CD4-positive, alpha-beta T cell treated with Interferon gamma for 1 hour (primary cell): ENCODE data around the gene BMP7.

Experiments used
- DNase-seq: peaks from one replicate; pipeline ENCODE4 v3.0.0-alpha.2; 2020

Gene BMP7

DNA sequence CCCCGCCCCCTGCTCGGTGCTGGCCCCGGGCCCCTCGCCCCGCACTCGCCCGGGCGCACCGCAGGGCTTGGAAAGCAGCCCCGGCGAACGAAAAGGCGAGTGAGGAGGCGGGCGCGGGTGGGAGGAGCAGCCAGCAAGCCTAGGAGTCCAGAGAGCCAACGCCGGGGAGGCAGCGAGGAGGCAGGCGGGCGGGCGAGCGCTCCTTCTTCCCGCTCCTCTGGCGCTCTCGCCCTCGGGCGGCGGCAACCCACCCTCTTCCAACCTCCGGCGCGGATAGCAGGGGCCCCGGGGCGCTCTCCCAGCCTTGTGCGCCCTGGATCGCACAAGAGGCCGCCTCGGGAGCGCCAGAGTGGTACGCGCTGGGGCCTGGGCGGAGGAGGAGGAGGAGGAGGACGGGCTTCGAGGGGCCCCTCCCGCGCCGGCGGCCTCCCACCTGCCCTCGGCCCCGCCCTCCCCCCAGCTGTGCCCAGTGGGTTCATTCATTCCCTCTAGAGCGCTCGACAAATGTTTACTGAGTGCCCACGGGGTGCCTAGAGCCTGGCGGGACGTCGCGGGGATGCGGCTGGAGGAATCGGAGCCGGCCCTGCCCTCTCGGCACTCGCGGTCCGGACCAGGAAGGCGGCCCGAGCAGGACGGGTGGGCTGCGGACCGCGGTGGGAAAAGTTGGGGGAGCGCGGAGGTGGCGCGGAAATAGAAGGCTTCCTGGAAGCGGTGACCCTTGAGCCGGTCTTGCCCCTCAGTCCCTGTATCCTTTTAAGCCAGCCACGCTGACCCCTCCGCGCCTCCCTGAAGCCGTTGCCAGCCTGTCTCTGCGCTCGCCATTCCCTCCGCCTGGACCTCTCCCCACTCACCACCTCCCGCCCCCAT, at the start of gene BMP7:
BMP7 (minus strand) TSS at position 351 of the 867 bp plus-strand sequence. CDS start 519 bp downstream, outside the sequence.
- DNase-seq: no peak

DNA sequence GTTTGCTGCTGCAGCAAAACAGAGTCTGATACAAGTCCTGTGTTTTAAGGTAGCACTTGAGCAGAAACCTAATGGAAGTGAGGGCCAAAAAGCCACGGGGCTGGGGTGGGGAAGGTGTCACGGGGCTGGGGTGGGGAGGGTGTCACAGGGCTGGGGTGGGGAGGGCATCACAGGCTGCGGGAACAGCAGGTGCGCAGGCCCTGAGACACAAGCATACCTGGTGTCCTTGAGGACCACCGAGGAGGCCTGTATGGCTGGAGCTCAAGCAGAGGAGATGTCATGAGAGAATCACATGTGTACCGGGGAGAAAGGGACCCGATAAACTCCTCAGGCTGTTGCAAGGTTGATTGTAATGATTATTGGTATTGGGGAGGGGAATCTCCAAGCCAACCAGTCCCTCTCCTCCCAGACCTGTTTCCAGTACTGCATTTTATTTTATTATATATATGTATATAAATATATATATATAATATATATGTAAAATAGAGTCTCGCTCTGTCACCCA, 49.6 kb upstream of the BMP7 start:
- DNase-seq: no peak

DNA sequence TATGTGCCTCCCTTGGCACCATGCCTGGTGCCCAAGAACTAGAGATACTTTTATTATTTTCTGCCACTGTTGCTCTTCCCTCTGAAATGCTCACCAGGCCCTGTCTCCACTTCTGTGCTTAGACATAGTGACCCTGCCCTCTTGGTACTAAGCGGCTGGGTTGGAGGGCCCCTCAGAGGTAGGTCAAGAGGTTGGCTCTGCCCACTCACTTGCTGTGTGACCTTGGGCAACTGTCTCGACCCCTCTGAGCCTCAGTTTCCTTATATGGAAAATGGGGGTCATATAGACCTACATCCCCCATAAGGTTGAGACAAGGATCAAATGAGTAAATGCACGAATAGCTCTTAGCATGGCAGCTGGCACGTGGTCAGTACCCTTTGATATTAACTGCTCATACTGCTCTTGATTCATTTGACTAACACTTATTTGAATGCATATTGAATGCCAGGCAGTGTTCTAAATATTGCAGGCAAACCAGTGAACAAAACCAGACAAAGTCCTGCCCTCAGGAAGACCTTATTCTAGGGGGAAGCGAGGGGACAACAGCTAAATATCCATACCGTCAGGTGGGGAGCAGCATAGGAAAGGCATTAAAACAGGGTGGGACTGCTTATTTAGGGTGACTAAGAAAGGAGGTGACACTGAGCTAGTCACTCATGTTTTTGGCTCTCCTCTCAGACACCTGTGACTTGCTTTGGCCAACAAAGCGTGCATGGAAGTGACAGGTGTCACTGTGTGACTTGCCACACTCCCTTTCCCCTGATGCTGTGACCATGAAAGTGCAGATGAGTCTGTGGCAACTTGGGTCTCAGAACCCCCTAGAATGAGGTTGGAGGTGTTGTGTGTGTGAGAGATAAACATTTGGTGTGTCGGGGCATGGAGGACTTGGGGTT, 48.9 kb upstream of the BMP7 start:
- DNase-seq: no peak

DNA sequence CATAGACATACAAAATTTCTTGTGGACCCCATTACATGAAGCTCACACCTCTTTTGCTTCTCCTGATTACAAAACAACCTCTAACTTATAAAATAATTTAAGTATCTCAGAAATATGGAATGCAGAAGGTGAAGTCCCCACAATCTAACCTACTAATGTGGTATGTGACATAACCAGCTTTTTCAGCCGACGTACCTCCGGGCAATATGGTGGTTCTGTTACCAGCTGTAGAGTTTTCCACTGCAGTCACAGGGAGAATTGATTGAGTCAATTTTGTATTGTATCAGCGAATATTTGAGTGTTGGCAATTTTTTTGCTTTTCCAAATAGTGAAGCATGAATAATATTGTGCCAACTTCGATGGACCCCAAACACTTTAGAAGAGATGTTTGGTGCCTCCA, 47.5 kb upstream of the BMP7 start:
- DNase-seq: no peak

DNA sequence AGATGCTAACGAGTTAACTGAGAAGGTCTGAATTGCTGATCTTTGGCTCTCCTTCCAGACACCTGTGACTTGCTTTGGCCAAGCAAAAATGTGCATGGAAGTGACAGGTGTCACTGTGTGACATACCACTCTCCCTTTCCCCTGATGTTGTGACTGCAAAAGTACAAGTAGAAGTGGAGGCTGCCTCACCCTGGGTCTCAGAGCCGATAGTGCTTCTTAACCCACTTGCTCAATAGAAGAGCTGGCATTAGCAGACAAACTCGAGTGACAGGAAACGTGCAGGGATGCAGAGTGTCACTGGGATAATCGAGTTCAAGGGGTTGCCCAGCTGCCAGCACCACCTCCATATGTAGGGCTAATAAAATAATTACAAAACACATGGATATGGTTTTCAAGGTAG, 46.8 kb upstream of the BMP7 start:
- no peak for DNase-seq

DNA sequence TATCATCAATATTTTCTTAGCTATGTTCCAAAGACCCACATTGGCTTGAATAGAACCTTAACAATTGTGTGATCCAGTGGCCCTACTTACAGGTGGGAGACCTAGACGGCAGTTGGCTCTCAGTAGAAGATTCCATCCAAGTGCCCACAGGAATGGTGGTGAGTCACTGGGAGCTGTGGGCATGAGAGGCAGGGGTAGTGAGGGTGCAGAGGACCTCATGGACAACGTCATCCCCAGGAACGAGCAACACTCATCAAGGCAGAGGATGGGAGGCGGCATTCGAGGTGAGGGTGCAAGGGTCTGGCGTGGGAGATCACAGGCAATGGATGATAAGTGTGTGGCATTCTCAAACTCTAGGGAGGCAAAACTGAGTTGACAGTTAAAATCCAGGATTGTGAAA, 45.7 kb upstream of the BMP7 start:
- no peak for DNase-seq

DNA sequence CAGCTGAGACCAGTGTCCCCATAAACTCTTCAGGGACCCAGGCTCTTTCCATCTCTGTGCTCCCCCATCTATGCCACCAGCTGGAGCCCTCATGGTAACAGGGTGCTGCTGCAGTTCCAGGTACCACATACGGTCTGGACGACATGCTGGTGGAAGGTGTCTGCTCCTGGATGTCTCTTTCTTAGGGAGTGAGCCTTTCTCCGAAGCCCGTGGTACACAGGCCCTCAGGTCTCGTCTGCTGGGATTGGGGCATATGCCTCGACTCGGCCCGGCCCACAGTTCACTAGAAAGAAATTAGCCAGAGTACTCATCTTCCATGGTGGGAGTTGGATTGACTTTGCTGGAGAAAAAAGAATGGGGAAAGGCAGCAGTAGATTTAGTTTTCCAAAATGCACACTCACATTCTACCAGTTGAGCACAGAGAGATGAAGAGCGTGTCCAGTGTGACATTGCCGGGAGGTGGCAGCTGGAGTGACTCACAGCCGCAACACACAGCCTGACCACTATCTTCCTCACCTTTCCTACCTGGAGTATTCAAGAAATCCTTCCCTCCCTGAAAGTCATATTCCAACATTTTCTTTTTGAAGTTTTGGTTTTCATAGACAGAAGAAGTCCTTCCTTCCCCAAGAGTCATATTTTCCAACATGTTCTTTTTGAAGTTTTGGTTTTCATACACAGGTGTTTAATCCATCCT, 44.5 kb upstream of the BMP7 start:
- DNase-seq: no peak

DNA sequence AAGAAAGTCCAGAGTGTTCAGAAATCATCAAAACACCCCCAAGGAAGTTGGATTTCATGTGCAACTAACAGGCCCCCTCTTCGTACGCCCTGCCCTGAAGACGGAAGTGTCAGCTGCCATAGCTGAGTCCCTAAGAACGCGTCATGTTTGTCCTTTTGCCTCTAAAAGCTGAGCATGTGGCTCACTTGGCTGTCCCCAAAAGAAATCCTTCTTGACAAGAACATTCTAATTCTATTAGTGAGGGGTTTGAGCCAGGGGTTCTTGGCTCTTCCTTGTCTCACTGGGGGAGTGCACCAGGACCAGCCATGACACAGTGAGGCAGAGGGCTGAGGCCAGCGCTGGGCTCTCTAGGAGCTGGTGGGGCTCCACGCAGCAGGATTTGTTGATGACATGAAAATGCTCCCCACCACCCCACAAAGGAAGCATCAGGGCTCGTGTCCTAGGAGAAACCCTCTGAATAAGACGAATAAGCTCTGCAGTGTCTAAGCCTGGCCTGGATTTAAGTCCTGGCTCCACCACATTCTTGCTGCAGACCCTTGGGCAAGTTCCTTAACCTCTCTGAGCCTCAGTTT, 43.2 kb upstream of the BMP7 start:
- DNase-seq: no peak

DNA sequence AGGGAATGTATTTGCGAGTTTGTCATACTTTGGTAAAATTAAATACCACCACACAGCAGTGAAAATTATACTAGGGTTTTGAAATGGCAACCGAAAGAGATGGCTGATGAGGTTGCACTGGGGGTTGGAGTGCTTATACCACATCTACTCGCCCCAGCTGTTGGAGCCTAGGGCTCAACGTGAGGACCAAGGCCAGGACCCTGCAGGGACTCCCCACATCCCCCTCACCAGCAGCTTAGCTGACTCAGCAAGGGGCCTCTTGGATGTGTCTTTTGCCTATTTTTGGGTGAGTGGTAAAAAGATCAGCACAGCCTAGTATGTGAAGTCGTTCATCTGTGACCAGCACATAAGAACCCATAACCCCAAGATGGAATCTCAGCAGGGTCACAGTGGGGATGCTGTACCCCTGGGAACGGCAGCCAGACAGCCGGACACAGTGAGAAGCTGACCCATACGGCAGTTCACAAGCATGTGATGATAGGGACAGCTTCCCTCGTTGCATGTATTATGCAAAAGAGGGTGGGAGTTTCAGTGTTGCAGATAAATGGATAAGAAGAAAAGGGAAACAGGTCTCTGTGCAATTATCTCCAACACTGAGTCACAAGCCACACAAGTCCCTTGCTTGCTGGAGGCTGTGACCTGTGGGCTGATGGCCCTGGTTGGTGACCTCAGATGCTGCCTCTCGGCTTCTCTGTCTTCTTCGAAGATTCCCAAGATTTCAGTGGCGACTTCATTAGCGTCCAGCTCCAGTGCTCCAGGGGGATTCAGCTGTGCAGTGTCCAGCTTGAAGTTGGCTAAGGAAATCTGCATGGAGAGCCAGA, 42.2 kb upstream of the BMP7 start:
- DNase-seq: no peak

DNA sequence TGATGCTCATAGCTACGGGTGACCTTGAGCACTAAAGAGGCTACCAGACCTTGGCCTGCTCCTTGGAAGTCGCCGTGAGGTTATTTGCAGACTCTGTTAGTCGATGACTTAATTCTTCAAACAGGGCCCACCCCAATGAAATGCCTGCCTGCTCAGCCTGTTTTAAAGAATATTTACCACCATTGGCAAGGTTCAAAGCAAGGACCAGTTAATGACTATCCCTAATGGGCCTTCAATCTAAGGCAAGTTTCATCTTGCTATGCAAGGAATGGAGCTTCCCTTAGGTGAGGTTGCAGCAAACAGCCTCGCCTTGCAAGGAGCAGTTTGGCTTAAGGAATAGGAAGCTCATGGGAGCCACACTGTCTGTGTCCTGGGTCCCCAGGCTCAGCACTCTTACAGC, 40.3 kb upstream of the BMP7 start:
- DNase-seq: no peak

DNA sequence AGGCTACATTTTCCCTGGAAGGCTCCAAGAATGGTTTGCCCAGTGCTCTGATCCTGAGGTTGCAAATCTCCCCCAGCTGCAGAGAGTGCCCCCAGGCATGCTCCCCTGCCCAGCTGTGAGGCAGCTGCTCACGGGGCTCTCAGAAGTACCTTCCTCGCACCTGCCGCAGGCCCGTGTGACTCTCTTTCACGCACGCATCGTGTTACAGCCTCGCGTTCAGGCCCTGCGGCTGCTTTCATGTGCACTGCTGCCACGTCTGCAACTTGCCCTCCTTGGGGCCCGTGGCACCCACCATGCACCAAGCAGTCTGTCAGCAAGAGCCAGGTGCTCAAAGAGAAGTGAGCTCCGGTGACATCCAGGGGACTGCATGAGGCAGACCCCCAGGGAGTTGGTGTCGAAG, 34.6 kb upstream of the BMP7 start:
- DNase-seq: no peak

DNA sequence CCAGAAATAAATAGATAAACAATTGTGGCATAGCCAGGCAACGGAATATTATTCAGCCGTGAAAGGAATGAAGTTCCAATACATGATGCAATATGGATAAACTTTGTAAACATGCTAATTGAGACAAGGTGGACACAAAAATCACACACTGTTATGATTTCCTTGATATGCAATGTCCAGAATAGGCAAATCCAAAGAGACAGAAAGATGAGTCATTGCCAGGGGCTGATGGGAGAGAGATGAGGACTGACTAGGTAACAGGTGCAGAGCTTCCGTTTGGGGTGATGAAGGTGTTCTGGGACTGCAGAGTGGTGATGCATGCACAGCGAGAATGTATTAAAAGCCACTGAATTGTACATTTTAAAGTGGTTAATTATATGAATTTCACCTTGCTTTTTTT, 32.0 kb upstream of the BMP7 start:
- no peak for DNase-seq

DNA sequence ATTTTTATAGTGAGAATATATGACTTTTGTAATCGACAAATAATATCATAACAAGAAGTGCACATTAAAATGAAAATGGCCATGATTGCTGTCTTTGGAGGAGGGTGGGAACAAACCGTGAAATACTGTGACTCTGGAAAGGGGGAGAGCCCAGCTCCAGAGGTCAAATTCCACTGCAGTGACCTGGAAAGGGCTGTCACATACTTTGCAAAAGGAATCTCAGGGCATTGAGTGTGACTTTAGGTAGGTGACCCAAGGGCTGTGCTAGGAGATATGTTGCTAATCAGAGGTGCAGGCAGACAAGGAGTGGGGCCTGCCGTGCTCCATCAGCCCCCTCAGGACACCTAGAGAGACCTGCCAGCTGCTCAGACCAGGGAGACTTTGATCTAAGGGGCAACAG, 28.1 kb upstream of the BMP7 start:
- DNase-seq: no peak

DNA sequence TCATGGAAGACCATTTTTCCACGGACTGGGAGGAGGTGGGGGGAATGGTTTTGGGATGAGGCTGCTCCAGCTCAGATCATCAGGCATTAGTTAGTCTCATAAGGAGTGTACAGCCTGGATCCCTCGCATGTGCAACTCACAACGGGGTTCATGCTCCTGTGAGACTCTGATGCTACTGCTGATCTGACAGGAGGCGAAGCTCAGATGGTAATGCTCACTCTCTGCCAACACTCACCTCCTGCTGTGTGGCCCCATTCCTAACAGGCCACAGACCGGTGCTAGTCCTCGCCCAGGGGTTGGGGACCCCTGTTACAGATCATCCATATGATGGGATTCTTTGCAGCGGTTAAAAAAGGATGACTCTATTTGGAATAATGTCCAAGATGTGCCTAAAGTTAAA, 27.6 kb upstream of the BMP7 start:
- no peak for DNase-seq

DNA sequence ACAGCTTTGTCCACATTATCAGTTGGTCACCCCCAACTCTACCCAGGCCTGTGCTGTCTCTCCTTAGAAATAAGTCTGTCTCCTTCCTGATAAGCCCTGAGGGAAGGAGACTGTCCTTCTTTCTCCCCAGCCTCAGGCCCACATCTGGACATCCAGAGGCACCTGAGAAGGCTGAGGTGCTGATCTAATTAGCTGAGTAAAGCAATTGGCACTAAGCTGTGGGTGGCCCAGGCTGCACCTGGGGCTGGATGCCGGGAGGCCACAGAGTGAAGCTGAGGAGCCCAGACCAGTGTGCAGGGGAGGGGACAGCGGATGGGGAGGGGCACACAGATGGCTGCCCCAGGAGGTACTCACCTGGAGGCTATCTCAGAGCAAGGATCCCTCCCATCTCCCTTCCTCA, 26.2 kb upstream of the BMP7 start:
- no peak for DNase-seq

DNA sequence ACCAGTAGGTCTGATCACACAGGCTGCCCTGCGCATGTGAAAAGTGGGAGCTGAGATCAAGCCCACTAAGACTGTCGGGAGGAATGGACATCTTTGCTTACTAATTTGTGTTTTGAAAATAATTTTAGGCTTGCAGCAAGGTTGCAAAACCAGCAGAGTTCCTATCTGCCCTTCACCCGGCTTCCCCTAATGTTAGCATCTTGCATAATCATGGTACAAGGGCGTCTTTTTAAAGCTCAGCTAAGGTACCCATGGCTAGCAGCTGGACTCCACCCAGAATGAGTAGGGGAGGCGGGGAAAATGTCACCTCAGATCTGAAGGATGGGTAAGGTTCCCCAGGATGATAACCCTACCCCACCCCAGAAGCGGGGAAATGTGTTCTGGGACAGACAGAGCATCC, 25.3 kb upstream of the BMP7 start:
- DNase-seq: no peak

DNA sequence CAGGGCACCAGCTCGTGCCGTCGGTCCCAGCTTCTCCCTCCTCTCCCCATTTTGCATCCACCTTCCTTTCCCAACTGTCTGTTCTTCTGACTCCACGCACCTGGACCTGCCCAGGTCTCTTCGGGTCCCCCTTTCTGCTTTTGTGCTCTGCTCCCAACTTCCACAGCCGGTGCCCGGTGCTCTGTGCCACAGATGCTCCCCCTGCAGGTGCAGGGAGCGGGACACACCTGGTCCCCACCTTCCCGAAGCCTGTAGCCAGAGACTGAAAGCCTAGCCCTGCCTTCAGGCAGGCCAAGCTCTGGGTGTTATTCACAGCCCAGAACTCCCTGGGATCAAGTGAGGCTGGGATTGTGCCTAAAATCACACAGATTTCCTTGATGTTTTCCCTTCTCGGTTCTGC, 24.6 kb upstream of the BMP7 start:
- DNase-seq: no peak

DNA sequence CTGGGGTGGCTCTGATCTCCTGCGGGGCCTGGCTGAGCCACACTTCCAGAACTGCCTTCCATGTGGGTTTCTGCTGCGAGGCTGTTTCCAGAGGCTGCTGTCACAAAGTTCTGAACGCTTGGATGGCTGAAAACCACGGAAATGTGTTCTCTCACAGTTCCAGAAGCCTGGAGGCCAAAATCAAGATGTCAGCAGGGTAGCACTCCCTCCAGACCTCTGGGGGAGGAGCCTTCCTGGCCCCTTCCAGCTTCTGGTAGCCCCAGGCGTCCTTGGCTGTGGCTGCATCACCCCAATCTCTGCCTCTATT, 23.7 kb upstream of the BMP7 start:
- no peak for DNase-seq

DNA sequence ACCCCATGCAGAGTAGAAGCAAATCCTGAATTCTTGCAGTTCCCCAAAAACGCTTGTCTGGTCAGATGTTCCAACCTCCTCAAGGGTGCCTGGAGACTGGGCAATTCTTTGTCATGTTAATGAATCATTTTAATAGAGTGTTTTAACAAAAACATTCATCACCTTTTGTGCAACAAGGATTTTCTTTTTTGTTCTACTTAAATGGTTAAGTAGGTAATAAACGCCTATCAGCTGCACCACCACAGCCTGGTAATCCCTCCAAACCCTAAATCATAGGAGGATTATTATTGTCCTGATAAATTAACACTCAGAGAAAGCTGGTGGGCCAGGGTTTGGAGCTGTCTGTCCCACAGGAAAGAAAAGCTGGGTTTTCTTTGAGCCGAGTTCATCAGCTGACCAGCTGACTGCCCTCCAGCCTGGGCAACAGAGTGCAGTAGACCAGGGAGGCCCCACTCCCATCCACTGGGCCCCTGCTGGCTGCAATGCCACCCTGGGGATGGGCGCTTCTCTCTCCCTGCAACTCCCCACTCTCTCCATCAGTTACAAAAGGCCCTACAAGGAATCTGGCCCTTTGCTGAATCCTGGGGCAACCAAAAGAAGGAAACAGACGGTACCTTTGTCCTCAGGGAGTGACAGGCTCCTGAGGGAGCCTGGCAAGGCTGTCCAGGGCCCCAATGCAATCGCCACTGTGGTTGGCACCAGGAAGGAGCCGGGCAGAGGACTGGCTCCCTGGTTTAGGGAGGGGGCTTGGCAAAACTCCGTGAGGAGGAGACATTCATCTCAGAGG, 23.1 kb upstream of the BMP7 start:
- DNase-seq: no peak

DNA sequence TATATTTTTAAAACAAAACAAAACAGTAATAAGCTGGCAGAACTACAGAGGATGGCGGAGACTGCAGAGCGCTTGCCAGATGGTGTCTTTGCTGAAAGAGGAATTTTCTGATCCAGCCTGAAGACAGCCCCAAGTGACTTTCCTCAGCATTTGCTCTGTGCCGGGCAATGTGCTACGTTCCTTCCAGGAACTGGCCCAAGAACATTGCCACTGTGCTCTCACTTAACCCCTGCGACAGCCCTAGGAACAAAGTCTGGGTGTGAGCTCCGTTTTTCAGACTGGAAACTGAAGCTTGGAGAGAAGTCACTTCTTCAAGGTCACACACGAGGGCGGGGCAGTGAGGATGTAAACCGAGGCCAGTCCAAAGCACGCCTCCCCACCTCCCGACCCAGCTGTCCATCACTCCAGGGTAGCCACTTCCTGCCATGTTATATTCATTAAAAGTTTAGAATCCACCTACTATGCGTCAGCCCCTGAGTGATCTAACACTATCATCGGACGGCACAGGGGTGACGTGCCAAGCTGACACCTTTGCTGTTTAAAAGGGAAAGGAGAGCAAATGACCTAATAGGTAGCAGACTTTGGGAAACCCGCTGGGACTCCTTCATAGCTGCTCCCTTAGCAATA, 22.3 kb upstream of the BMP7 start:
- DNase-seq: no peak

DNA sequence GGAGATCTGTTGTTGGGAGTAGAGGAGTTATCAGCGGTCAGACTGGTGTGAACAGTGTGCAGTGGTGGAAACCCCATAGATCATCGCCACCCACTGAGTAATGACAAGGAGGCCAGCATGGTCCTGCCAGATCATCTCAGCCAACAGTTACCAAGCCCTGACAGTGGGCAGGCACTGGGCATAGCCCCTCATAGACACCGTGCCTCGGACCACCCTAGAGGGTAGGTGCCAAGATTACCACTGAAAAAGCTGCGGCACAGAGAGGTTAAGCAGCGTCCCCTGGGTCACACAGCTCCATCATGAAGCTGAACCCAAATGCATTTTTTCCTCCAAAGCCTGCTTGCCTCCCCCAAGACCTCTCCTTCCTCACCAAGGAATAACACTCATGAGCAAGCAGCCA, 21.5 kb upstream of the BMP7 start:
- DNase-seq: no peak
